Measurements from ENCODE around the gene PLK3. TPM values are rescaled to one million over a fixed set of nuclear protein-coding genes. Genes with fewer than 3 reads are reported as not detected.
A peak's percentile ranks its signal among the peaks of the same experiment; 100 is the strongest.

The PLK3 gene
- total RNA-seq, 2 donors from 2014 or later = 5.2 to 15.5 TPM

DNA sequence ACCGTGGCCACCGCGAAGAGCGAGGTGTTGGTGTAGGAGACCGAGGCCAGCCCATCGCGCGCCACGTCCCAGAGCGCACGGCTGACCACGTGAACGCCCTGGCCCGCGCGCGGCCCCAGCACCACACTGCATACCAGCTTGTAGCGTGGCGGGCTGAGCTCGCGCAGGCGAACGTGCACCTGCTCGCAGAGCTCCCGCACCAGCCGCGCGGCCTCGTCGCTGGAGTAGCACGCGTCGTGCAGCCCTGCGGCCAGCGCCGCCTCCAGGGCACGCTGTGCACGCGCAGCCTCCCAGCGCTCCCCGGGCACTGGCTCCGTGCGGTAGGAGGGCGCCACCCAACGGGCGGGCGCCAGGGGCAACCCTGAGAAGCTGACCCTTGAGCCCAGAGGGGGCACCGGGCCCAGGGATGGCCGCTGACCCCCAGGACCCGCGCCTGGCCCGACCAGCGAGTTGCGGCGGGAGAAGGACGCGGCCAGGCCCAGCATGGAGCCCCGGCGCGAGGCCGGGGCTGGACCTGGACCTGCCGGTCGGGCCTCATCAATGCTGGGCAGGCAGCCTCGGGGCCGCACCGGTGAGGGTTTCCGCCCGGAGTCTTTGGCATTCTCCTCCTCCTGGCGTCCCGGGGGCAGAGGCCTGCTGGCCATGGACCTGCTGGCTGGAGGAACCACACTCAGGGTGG, 6.0 kb downstream of the PLK3 start:
- H3K9me3 ChIP-seq = no peaks in the 10 kb centered on the region
- TF ChIP-seq POLR2A (IDR thresholded peaks at IDR 0.05) (no peak), POLR2AphosphoS5 (IDR thresholded peaks at IDR 0.05) (no peak)
- TF ChIP-seq, protein P1, sequence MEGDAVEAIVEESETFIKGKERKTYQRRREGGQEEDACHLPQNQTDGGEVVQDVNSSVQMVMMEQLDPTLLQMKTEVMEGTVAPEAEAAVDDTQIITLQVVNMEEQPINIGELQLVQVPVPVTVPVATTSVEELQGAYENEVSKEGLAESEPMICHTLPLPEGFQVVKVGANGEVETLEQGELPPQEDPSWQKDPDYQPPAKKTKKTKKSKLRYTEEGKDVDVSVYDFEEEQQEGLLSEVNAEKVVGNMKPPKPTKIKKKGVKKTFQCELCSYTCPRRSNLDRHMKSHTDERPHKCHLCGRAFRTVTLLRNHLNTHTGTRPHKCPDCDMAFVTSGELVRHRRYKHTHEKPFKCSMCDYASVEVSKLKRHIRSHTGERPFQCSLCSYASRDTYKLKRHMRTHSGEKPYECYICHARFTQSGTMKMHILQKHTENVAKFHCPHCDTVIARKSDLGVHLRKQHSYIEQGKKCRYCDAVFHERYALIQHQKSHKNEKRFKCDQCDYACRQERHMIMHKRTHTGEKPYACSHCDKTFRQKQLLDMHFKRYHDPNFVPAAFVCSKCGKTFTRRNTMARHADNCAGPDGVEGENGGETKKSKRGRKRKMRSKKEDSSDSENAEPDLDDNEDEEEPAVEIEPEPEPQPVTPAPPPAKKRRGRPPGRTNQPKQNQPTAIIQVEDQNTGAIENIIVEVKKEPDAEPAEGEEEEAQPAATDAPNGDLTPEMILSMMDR (IDR thresholded peaks at IDR 0.05) = no peak
- WGBS = 95% methylated on average over 58 of the region's 70 CpGs
- H3K27me3 ChIP-seq (replicated peaks; ENCODE audit: insufficient read depth) = no peaks in the 10 kb centered on the region
- intact Hi-C loops (cut with DNase I) = no loop called here
- no peak overlapping the region for H3K4me3 ChIP-seq
- peaks cover 10% of the 10 kb centered on the region for H3K4me1 ChIP-seq (replicated peaks)
- DNase-seq (ENCODE audit: low spot score) = no peak
- peak overlapping the region; percentile 88 to 89 for H3K27ac ChIP-seq
- no peaks in the 10 kb centered on the region for H3K36me3 ChIP-seq

DNA sequence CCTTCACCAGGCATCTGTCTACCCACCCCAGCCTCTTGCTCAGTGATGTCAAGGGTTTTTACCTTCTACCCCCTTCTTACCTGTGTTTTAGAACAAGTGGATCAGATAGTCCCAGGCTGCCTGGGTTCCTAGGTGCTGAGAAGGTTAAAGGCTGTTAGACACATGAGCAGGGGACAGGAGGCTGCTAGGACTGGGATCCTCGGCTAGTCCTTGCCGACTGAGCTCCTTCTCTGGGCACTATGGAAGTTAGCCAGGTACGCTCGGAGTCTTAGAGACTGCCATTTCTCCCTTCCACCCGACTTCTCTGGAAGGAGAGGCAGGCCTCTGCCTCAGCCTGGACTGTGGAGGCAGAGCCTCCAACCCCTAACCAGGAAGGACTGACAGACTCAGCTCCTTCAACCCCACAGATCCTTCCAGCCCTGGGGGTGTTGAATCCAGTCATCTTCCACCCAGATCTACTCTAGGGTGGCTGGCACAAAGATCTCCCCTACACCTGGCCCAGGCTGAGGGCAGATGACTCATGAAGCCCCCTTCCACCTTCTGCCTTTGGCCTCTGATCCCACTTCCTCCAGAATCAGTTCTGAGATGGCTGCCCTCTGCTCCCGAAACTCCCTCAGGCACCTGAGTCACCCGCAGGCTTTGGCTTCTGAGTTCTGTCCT, 6.7 kb downstream of the PLK3 start, which contains the start of gene DYNLT4:
DYNLT4 (minus strand) TSS at position 648 of the 660 bp plus-strand sequence. CDS start 683 bp downstream, outside the sequence.
- H3K27ac ChIP-seq = peak within 1 kb of the TSS; percentile 88 to 89

DNA sequence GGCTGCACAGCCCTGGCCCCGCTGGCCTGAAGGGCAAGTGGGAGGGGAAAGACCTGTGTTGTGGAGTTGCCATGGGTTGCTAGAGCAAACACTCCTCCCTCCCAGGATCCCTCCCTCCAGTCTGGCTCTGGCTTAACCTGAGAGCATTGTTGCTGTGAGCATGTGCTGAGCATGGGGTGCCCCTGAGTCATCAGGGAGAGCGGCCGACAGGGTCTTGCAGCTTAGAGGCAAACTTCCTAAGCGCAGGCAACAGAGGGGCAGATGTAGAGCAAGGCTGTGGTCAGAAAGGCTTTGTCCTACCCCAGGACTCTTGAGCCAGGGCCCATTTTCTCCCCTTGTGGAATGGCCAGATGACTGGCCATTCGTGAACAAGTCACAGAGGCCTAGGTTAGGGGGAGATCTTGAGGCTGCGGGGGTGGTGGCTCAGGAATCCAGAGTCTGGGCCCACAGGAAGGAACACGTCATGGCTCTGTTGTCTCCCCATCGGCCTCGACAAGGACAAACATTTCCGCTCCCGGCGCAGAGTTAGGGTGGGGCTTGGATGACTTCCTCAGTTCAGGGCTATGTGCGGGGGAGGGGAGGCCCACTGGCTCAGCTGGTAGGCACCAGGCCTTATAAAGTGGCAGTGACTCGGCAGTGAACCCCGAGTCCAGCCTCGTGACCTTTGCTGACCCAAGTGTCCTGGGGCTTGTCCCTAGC, 7.3 kb downstream of the PLK3 start:
- H3K4me1 ChIP-seq (replicated peaks) = peaks cover 10% of the 10 kb centered on the region
- no peaks in the 10 kb centered on the region for H3K27me3 ChIP-seq (replicated peaks; ENCODE audit: insufficient read depth)
- no peaks in the 10 kb centered on the region for H3K36me3 ChIP-seq
- H3K9me3 ChIP-seq = no peaks in the 10 kb centered on the region
- 14% methylated on average over 16 of the region's 16 CpGs for WGBS
- DNase-seq (ENCODE audit: low spot score) = peak; percentile 84
- intact Hi-C loops (cut with DNase I) = no loop called here
- TF ChIP-seq, protein P1 (IDR thresholded peaks at IDR 0.05) = no peak
- TF ChIP-seq POLR2AphosphoS5 (IDR thresholded peaks at IDR 0.05) (peak; percentile 49), POLR2A (IDR thresholded peaks at IDR 0.05) (peak; percentile 45)
- H3K4me3 ChIP-seq = no peak overlapping the region
- peak overlapping the region; percentile 88 to 89 for H3K27ac ChIP-seq

More for the DNA sequence above, 6.7 kb downstream of the PLK3 start, which contains the start of gene DYNLT4:
- no peak for DNase-seq (ENCODE audit: low spot score)
- WGBS = 68% methylated on average over 7 of the region's 7 CpGs
- H3K9me3 ChIP-seq = no peaks in the 10 kb centered on the region
- intact Hi-C loops (cut with DNase I) = no loop called here
- TF ChIP-seq POLR2AphosphoS5 (IDR thresholded peaks at IDR 0.05) (no peak), POLR2A (IDR thresholded peaks at IDR 0.05) (no peak)
- TF ChIP-seq, protein P1 (IDR thresholded peaks at IDR 0.05) = no peak
- H3K27me3 ChIP-seq (replicated peaks; ENCODE audit: insufficient read depth) = no peaks in the 10 kb centered on the region
- H3K4me3 ChIP-seq = no peak within 1 kb of the TSS
- H3K36me3 ChIP-seq = no peaks in the 10 kb centered on the region
- H3K4me1 ChIP-seq (replicated peaks) = peaks cover 10% of the 10 kb centered on the region

DNA sequence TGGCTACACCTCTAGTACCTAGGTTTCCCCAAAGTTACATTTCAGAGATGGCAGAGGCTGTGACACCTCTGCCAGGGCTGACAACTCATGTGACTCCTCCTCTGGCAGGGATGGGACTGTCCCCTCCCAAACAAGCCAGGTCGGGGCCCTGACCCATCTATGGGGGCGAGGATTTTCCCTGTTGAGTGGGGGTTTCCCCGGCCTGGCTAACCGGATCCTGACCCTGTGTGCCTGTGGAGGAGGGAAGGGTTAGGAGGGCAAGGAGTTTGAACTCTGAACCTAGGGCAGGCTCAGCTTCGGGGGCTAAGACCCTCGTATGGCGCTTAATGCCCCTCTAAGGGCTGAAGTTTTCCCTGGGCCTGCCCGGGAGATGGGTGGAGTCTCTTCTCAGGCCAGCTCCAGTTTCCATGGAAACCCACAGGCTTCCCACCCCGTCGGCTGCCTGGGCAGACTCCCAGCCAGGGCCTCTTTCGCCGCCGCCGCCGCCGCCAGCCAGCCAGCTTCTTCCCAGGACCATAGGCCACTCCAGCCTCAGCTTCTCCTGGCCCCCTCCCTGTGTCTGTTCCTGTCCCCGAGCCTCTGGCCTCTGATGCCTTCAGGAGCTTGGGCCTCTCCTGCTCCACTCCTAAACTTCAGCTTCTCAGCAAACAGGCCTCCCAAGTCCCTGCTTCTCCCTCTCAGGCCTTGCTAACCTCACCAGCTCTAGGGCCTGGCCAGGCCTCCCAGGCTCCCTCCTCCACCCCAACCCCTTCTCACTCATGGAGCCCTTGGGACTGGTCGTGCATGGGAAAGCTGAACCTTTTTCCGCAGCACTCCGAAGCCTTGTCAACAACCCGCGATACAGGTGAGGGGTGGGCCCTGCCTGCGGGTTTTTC, 8.1 kb downstream of the PLK3 start, which contains the start of gene BTBD19:
BTBD19 (plus strand) TSS at position 461 of the 875 bp plus-strand sequence; CDS start at position 759, 298 bp downstream.
- WGBS = 23% methylated on average over 23 of the region's 23 CpGs
- Histone ChIP-seq H3K36me3 (no peaks in the 10 kb centered on the region), H3K4me3 (peak within 1 kb of the TSS in 1 of 2 donors; percentile 5), H3K27me3 (replicated peaks; ENCODE audit: insufficient read depth) (no peaks in the 10 kb centered on the region), H3K9me3 (no peaks in the 10 kb centered on the region), H3K4me1 (replicated peaks) (peaks cover 10% of the 10 kb centered on the region), H3K27ac (peak within 1 kb of the TSS; percentile 88 to 89)
- DNase-seq (ENCODE audit: low spot score) = no peak
- intact Hi-C loops (cut with DNase I) = no loop called here
- TF ChIP-seq, protein P1 (IDR thresholded peaks at IDR 0.05) = no peak
- TF ChIP-seq POLR2A (IDR thresholded peaks at IDR 0.05) (no peak), POLR2AphosphoS5 (IDR thresholded peaks at IDR 0.05) (no peak)
